ENCODE measurements around the gene WWOX.

GRCh38 chr16:78760611-78761010 is 661.2 kb downstream of the WWOX start:
- no peak for TF ChIP-seq CTCF (conservative IDR thresholded peaks at IDR 0.05; ENCODE audit: low read depth, low read length)
- no peak for TF ChIP-seq EZH2phosphoT487 (IDR thresholded peaks at IDR 0.05; ENCODE audit: borderline replicate concordance, low read length)
- no peak for TF ChIP-seq EZH2 (IDR thresholded peaks at IDR 0.05; ENCODE audit: low read length, unreplicated experiment)
